CD4-positive, alpha-beta T cell treated with Interleukin-4 for 4 hours (primary cell): ENCODE measurements around the gene SLC19A2.
A peak's percentile ranks its signal among the peaks of the same experiment; 100 is the strongest.
"Not testable (repeated sequence)": the region's sequence is repeated elsewhere in the genome, so short reads cannot be mapped to it uniquely, and the experiment has no call there.

Source experiments
- DNase-seq: peaks from one replicate; pipeline ENCODE4 v3.0.0-alpha.2; 2020

The SLC19A2 gene, protein sequence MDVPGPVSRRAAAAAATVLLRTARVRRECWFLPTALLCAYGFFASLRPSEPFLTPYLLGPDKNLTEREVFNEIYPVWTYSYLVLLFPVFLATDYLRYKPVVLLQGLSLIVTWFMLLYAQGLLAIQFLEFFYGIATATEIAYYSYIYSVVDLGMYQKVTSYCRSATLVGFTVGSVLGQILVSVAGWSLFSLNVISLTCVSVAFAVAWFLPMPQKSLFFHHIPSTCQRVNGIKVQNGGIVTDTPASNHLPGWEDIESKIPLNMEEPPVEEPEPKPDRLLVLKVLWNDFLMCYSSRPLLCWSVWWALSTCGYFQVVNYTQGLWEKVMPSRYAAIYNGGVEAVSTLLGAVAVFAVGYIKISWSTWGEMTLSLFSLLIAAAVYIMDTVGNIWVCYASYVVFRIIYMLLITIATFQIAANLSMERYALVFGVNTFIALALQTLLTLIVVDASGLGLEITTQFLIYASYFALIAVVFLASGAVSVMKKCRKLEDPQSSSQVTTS

DNA sequence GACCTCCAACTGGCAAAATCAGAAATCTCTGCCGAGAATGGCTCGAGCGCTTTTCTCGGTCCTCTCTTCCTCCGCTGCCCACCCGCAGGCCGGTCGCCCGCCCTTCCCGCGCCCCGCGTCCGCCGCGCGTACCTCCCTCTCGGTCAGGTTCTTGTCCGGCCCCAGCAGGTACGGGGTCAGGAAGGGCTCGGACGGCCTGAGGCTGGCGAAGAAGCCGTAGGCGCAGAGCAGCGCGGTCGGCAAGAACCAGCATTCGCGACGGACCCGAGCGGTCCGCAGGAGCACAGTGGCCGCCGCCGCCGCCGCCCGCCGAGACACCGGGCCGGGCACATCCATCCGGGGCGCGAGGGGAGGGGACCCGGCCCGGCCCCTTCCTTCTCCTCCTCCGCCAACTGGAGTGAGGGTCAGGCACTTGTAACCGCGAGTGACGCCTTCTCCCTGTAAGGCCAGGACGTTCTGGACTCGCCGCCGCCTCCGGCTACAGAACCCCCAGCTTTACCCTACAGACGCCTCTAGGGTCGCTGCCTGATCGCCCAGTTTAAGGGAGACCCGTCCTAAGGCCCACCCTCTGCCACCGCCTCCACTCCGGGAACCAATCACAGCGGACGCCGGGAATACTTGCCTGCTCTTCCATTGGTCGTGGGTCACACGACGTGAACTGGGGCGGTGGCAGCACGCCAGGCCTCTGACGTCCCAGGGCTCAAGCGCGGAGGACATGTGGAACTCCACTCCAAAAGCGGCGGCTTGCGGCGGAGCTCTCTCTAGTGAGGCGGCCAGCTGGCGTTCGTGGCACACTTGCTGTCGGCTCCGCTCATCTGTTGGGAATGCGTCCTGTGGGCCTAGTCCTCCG lies at the start of gene SLC19A2:
TSS of gene SLC19A2 (minus strand) at position 514 of the 850 bp plus-strand sequence. CDS start at position 336, 178 bp downstream.
- peak; percentile 94 for DNase-seq

DNA sequence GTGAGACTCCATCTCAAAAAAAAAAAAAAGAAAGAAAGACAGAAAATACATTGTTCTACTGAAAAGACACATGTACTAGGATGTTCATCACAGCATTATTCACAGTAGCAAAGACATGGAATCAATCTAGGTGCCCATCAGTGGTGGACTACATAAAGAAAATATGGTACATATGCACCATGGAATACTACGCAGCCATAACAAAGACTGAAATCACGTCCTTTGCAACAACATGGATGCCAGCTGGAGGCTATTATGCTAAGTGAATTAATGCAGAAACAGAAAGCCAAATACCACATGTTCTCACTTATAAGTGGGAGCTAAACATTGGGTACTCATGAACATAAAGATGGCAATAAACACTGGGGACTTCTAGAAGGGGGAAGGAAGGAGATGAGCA lies 48.9 kb upstream of the SLC19A2 start:
- no peak for DNase-seq

DNA sequence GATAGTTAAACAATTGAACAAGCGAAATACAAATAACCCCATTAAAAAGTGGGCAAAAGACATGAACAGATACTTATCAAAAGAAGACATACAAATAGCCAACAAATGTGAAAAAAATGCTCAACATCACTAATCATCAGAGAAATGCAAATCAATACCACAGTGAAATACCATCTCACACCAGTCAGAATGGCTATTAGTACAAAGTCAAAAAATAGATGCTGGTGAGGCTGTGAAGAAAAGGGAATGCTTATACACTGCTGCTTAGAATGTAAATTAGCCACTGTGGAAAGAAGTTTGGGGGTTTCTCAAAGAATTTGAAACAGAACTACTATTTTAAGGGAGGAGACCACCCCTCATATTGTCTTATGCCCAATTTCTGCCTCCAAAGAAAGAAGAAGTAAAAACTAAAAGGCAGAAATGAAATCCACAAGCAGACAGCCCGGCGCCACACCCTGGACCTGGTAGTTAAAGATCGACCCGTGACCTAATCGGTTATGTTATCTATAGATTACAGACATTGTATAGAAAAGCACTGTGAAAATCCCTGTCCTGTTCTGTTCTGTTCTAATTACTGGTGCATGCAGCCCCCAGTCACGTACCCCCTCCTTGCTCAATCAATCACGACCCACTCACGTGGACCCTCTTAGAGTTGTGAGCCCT lies 47.9 kb upstream of the SLC19A2 start:
- not testable (repeated sequence) for DNase-seq

DNA sequence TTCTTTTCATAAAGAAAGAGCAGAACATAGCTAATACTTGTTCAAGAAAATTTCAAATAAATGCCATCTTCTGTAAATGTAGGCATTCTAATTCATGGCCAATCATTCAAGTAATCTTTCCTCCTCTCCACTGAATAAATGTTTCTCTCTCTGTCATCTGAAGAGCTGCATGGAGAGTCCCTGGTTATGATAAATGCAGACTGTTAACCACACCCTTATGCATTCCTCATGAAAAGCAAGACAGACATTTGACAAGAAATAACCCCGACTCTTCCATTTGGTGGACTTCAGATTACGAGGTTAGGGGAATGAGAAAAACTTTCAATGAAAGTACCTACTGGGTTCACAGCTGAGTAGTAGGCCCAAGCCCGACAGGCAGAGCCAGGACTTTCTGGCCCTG lies 44.7 kb upstream of the SLC19A2 start:
- no peak for DNase-seq

DNA sequence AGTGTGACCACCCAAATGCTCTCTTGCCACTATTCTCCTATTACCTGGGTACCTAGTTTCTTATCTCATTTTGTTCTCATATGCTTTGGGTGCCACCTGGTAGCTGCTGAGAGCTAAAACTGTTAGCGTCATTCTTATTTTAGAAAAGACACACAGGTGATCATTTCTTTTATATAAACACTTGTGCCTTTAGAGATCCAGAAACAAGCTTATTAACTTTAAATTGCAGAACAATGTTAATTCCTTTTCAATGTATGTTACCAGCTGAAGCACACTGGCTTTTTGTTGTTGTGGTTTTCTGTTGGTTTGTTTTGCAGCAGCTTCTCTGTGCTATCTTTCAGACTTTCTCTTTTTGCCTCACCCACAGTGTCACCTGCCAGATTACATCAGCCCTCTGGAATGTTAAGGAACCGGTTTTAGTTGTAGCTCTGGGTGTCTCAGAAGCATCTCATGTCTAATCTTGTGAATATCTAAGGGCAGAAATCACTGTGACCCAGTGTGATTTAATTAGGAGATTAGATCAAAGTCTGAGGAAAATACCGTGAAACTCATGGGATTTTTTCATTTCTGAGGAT lies 43.4 kb upstream of the SLC19A2 start:
- no peak for DNase-seq

DNA sequence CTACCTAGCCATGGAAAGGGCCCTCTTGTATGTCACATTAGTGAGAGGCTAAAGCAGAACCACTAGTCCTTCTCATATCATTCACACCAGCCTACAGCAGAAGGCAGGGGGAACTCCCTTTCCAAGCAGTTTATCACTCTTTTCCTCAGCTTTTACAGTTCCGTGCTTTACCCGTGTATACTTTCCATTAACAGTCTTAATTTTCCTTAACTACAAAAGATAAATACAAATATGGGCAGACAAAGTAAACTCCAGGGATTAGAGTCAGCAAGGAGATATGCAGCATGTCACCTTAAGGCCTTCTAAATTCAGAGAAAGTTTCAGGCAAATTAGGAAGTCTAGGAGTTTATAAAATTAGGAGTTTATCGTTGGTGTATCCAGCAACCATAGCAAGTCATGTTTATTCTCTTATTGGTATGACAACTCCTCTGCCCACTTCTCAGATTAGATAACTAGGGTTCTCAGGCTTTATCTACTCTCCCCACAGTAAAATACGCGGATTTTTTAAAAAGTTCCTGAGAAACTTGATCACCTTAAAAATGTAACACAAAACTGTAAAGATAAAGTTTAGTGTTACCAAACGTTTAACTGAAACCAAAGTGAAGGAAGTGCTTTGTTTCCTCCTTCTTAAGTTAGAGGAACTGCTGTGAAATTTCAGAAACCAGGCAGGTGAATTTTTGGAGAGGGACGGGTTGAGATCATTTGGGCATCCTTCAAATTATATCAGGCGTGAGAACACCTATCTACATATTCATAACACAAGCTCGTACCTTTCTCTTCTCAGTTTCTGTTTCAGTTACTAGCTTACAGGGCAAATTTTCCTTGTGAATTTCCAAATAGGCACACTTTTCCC lies 42.7 kb upstream of the SLC19A2 start:
- no peak for DNase-seq

DNA sequence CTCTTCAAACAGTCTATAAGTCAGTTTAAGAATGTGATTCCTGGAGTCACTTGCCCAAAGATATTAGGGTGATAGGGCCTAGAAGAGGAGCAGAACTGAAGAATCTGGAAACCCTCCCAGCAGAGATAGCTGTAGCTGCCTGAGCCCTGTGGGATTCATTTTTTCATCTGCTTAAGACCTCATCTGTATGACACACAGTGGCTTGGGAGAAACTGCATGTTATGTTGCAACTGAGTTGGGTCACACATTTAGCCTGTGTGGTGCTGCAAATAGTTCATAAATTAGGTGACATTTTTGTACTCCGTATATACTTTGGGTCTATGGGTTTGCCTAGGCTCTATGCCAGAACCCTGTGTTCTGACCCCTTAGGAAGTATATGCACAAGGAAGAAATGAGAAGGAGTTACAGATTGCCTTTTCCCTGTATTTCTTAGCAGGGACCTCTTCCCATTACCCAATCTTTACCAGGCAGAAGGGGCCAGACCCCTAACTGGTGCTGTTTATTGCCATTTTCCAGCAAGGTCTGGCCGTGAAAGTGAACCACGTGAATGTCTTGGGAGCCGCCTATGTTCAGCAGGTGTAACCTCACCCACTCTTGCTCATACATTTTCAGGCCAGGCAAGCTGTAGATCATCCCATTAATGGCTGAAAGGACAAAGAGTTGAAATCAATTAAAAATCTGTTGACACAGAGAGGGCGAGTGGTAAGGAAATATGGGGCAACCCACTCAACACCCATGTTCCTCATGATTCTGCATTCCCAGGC lies 41.9 kb upstream of the SLC19A2 start:
- DNase-seq: no peak

DNA sequence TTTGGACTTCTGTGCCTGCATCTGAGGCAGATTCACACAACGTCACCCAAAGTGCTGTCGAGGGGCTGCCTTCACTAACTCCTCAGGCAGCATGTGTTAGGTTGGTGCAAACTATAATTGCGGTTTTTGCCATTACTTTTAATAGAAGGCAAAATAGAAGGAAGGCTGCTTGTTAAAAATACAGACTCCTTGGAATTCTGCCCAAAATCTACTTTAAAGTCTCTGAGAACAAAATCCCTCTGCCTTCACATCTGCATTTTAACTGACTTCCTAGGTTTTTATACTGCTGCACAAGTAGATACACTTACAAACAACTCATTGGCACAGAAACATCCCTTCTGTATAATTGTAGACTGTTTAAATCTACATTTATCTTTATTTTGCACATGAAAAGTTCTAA lies 41.3 kb upstream of the SLC19A2 start:
- DNase-seq: no peak

DNA sequence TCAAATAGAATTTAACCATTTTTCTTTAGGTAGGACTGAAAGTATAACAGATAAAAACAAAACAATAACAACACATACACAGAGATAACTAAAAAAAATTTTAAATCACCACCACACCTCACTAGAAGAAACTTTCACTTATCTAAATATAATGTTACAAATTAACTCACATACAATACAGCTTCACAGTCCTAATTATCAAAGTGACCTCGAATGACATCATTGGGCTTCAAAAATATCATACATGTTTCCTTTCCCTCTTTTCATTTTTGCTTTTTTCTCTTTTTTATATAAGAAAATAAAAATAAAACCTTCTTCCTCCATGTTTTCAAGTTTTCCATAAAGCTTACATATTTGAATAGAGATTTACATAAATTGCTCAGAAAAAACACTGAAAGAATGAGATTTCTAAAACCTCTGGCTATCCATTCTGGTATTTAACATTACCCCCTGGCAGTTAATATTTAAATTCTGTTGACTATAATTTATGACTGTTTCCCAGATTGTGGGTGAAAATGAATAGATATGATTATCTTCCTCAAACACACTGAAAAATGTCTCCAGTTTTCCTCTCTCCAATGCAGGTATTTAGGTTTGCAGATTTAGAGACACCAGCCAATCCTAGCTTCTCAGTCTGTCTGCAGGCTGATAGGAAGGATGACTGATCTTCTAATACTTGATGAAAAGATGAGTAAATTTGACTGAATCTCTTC lies 40.5 kb upstream of the SLC19A2 start:
- DNase-seq: no peak

DNA sequence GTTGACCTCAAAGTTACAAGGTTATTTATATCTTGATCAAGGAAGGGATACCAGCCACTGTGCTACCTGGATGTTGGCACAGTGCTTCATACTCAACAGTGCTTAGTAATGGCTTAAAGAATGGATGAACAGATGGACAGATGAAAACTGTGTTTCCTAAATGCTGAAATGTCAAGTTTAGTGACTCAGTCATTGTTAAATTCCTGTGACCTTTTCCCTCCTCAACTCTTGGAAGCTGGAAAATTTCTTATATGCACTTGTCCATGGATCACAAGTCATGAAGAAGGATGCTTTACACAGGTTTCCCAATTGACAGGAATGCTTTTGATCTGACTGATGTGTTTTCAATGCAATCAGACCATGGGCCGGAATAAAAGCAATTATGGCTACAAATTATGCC lies 39.6 kb upstream of the SLC19A2 start:
- no peak for DNase-seq

DNA sequence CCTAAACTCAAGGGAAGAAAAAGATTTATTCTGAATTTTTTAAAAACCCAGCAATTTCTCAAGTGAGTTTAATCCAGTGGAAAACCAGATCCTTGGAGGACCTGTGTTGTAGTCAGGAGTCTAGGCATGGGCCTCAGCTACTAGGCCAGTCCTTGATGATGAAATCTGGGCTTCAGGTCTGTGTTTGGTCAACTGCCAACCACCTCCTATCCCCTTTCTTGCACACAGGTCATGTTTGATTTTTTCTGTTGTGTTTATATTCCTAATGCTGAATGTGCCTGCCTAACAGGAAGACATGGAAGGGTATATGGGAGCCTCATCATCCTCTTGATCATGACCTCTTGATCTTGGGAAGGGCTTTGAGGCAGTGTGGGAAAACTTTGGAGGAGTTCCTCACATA lies 38.2 kb upstream of the SLC19A2 start:
- no peak for DNase-seq

DNA sequence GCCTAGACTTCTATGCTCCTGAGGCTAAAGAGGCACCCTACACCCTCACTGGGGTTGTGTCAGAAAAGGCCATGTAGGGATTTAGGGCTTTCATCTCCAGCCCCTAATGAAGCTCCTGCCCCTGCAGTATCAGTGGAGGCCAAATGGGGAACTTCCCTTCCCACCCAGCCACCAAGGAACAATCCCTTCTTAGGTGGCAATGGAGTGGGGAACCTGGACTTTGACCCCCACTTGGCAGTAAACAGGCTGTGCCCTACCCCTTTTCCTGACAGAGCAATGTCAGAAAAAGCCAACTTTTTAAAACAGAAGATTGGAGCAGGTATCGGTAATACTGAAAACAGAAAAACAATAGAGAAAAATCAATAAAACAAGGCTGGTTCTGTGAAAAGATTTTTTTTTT lies 35.5 kb upstream of the SLC19A2 start:
- DNase-seq: no peak

DNA sequence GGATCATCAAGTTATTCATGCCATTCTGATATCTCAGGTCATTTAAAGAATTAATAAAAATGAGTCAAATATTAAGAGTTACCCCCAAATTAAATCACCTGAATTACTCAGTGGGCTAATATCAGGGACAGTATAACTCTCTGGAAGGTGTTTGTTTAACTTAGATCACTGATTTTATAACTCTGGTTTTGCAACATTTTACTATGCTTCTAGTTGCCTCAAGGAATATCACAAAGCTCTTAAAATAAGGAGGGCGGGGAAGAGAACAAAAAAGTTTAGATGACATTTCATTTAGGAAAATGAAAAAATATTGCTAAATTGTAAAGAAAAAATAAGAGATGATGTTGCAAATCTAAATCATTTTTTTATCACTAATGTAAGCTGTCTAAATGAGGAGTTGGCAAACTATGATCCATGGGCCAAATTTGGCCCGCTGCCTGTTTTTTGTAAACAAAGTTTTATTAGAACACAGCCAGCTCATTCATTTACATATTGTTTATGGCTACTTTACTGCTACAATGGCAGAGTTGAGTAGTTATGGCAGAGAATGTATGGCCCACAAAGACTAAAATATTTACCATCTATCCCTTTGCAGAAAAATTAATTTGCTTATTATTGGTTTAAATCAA lies 31.9 kb upstream of the SLC19A2 start:
- no peak for DNase-seq

DNA sequence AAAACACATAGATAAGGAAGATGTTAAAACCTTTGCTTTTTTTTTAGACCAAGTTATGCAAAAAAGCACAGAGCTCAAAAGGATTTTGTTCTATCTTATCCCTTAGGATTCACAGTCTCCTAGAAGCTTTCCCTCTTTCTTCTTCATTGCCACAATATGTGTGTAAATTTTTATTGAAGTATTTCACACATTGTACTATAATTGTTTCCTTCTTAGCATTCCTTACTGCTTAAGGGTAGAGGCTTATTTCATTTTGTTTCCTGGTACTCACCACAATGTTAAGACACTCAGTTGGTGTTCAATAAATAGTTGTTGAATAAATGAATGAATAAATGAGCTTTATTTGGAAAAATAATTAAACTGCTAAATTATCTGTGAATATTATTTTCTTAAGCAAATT lies 29.9 kb upstream of the SLC19A2 start:
- DNase-seq: no peak

DNA sequence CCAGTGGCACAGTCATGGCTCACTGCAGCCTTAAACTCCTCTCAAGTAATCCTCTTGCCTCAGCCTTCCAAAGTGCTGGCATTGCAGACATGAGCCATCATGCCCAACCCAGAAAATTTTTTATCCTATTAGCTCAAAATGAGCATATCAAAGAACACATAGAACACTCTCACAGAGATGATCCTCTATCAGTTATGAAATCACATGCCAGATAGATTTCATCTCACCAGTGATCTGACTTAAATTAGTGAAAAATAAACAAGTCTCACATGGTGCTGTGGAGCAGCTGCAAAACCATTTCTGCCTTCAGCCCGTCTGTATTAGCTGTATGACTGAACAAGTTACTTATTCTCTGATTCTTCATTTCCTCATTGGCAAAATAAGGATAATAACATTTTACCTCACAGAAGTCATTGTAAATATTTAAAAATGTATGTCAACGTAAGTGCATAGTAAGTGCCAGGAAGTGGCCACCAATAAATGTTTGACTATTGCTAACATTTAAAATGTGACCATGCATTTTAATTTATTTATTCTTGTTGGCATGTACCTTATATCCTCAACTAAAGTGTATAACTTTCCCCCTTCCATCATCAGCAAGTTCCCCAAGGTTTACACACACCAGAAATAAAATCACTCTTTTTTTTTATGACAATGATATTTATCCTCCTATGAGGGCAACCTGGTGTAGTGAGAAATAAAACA lies 29.0 kb upstream of the SLC19A2 start:
- DNase-seq: no peak

DNA sequence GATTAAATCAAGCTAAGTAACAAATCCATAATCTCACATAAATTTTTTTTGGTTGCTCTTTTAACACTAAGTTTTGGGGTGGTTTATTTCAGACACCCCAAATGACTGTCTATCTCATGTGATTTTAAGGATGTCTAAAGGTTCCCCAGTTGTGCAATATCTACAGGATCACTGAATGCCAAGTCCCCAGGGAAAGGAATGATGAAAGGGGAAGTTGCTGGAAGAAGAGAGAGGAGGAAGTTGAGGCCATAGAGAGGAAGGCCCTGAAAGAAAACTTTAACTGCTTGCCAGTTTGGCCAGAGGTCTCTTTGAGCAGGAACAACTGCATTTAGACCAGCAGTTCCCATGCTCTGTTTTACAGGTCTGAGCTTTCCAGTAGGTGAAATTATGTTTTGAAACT lies 27.5 kb upstream of the SLC19A2 start:
- no peak for DNase-seq

DNA sequence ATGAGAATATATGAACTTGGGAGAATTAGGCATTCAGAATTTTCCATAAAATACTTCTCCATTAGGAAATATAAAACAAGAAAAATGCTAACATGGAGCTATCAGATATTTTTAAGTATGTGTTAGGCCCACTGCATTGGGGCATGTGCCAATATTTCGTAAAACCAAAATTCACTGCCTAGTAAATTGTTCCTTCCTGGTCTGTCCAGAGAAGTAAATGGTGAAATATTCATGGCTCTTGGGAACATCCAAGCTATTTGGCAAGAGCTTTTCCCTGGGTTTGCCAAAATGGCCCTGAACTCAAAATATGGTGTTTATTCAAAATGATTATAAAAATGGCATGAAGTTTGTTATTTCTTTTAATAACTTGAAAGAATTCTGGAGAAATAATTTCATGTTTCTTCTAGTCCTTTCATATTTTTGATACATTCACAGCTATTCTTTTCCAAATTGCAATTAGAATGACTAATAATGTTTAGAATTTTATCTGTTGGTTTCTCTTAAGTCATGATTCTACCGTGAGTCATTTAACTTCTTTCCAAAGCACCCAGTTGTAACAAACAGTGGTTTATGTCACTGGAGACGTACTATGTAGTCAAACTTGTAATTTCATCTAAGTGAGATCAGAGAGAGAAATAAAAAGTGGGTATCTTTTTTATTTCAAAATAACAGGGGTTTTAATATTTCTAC lies 25.7 kb upstream of the SLC19A2 start:
- DNase-seq: no peak

DNA sequence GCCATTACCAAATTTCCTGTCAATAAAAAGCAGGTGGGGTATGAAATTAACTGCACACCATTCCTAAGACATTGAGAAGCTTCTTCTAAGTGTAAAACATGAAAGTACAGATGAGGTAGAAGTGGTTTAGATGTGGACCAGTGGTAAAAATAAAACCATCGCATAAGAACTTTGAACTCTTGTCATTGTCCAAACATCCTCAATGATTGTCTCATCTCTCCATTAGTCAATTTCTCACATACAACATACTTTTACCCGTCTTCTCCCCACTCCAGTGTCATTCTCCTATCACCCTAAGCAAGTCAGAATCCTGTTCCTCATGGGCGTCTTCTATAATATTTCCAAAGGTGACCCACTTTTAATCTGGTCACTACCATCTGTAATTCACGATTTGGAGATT lies 24.3 kb upstream of the SLC19A2 start:
- no peak for DNase-seq

DNA sequence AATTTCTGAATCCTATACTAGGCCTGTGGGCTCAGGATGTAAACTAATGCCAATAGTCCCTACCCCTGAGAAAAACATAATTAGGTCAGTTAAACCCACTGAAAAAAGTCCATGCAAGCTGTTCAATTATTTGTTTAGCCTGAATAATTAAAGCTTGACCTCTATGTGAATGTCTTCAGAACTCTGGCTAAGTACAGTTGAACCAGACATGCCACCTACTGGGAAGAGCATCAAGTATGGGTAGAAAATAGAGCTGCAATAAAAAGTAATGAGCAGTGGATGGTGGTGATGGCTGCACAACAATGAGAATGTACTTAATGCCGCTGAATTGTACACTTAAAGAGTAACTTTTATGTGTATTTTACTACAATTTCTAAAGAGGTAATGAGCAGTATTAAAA lies 23.6 kb upstream of the SLC19A2 start:
- no peak for DNase-seq
